Urinary bladder (tissue), 4 donors: ENCODE data around the gene EID1. TPM values are rescaled to one million over a fixed set of nuclear protein-coding genes. Genes with fewer than 3 reads are reported as not detected.
A peak's percentile ranks its signal among the peaks of the same experiment; 100 is the strongest.

ENCODE experiments used
- DNase-seq: peaks from one replicate; pipeline ENCODE4 v3.0.0-alpha.2; 2015; ENCODE audit errors: extremely low spot score
- H3K27ac ChIP-seq: one replicate; pipeline ENCODE4 v1.5.1; 2013; ENCODE audit warnings: low read depth, mild to moderate bottlenecking, moderate library complexity
- H3K36me3 ChIP-seq: one replicate; pipeline ENCODE4 v1.6.1; 2013; ENCODE audit warnings: mild to moderate bottlenecking, moderate library complexity; ENCODE audit not compliant: insufficient read depth
- H3K4me1 ChIP-seq: one replicate; pipeline ENCODE4 v1.6.1; 2013; ENCODE audit warnings: mild to moderate bottlenecking, moderate library complexity; ENCODE audit not compliant: insufficient read depth
- H3K4me3 ChIP-seq: one replicate; pipeline ENCODE4 v1.5.1; 2013; ENCODE audit warnings: low read depth, low read length
- WGBS: extraction: QIAGEN DNeasy Blood & Tissue Kit; methylation state at CpG from one replicate; pipeline ENCODE4 v1.1.7; 2013; 5-methylcytosine and 5-hydroxymethylcytosine counted together
- polyA plus RNA-seq: library from polyadenylated mRNA; stranded (reverse); fragments of 200-250 nt; gene quantifications from one replicate; pipeline ENCODE4 v1.2.3, GENCODE V29; 2013
- total RNA-seq: library from RNA; depleted of rRNA; stranded (reverse); fragments of >200 nt; gene quantifications from one replicate; pipeline ENCODE4 v1.2.3, GENCODE V29; 2014
- donor health status: healthy with polysubstance abuse.
- donor health status: healthy.

The EID1 gene
- total and polyA plus RNA-seq, 2 donors, result 241 to 260 TPM

GRCh38 chr15:48883699-48884098 lies 5.8 kb downstream of the EID1 start:
- 81% methylated on average over 2 of the region's 2 CpGs for WGBS
- DNase-seq, result no peak
- H3K27ac ChIP-seq, result no peak overlapping the region
- no peaks in the 10 kb centered on the region for H3K36me3 ChIP-seq
- peaks cover 2% of the 10 kb centered on the region for H3K4me1 ChIP-seq
- no peak overlapping the region for H3K4me3 ChIP-seq

DNA sequence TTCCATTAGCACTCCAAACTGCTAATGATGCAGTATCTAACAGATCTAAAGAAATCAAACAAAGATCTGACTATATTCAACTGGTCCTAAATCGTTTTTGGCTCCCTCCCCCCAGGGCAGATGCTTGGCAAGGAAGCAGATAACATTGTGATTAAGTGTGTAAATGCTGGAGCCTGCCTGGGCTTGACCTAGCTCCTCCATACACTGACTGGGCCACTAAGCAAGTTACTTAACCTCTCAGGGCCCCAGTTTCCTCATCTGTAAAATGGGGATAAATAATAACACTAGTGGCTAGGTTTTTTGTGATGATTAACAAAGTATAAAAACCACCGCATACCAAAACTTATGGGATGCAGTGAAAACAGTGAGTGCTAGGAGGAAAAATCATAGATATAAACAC lies 9.2 kb downstream of the EID1 start:
- no peak overlapping the region for H3K27ac ChIP-seq
- WGBS, result 62% methylated on average over 2 of the region's 2 CpGs
- no peak overlapping the region for H3K4me3 ChIP-seq
- DNase-seq, result no peak
- peaks cover 3% of the 10 kb centered on the region for H3K4me1 ChIP-seq
- H3K36me3 ChIP-seq, result no peaks in the 10 kb centered on the region

GRCh38 chr15:48888191-48888590 lies 10.3 kb downstream of the EID1 start:
- Histone ChIP-seq H3K27ac (no peak overlapping the region), H3K4me3 (no peak overlapping the region), H3K4me1 (peaks cover 3% of the 10 kb centered on the region), H3K36me3 (no peaks in the 10 kb centered on the region)
- 93% methylated on average over 4 of the region's 4 CpGs for WGBS
- no peak for DNase-seq

GRCh38 chr15:48888836-48889235 lies 10.9 kb downstream of the EID1 start:
- no peak for DNase-seq
- H3K27ac ChIP-seq, result no peak overlapping the region
- WGBS, result 45% methylated on average over 1 of the region's 1 CpG
- H3K4me3 ChIP-seq, result no peak overlapping the region
- H3K4me1 ChIP-seq, result peaks cover 3% of the 10 kb centered on the region
- H3K36me3 ChIP-seq, result no peaks in the 10 kb centered on the region

DNA sequence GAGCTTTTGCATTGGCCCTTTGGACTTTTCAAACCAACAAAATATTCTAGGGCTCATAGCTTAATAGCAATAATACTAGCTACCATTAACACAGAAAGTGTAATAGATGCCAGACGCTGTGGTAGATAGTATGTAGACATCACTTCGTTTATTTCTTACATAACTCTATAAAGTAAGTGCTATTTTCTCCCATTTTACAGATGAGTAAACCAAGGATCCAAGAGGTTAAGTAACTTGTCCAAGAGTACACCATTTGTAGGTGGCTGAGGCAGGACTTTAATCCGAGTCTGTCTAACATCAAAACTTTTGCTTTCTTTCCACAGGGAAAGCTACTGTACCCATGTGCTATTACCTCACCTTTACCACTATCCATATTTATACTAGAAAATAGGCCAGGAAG lies 12.0 kb downstream of the EID1 start:
- 86% methylated on average over 3 of the region's 3 CpGs for WGBS
- H3K4me3 ChIP-seq, result no peak overlapping the region
- no peak for DNase-seq
- no peak overlapping the region for H3K27ac ChIP-seq
- no peaks in the 10 kb centered on the region for H3K36me3 ChIP-seq
- H3K4me1 ChIP-seq, result peaks cover 3% of the 10 kb centered on the region

- Histone ChIP-seq H3K4me1 (peaks cover 3% of the 10 kb centered on the region), H3K27ac (no peak overlapping the region), H3K4me3 (no peak overlapping the region), H3K36me3 (no peaks in the 10 kb centered on the region)
- DNase-seq, result no peak
- 62% methylated on average over 10 of the region's 10 CpGs for WGBS
Observed at GRCh38 chr15:48890375-48890972, 12.5 kb downstream of the EID1 start.

- no peak for DNase-seq
- Histone ChIP-seq H3K36me3 (no peaks in the 10 kb centered on the region), H3K27ac (no peak overlapping the region), H3K4me3 (no peak overlapping the region), H3K4me1 (peaks cover 3% of the 10 kb centered on the region)
- WGBS, result 63% methylated on average over 6 of the region's 6 CpGs
Observed at GRCh38 chr15:48891232-48891765, 13.4 kb downstream of the EID1 start.

DNA sequence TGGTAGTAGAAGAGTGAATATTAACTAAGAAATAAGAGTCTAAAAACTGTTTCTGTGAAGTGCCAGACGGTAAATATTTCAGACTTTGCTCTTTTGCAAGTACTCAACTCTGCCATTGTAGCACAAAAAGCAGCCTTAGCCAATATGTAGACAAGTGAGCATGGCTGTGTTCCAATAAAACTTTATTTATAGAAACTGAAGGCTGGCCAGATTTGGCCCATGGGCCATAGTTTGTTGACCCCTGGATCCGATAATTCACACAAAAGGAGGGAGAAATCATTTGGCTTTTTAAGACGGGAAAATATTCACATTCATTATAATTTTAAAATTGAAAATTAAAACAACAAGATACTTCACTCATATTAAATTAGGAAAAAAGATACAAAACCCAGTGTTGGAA lies 15.4 kb downstream of the EID1 start:
- Histone ChIP-seq H3K4me1 (peaks cover 4% of the 10 kb centered on the region), H3K27ac (no peak overlapping the region), H3K36me3 (no peaks in the 10 kb centered on the region), H3K4me3 (no peak overlapping the region)
- DNase-seq, result no peak
- 78% methylated on average over 3 of the region's 3 CpGs for WGBS

GRCh38 chr15:48896869-48897814 lies 19.2 kb downstream of the EID1 start:
- no peaks in the 10 kb centered on the region for H3K36me3 ChIP-seq
- H3K27ac ChIP-seq, result no peak overlapping the region
- peak; percentile 71 for DNase-seq
- H3K4me1 ChIP-seq, result peaks cover 1% of the 10 kb centered on the region
- no peak overlapping the region for H3K4me3 ChIP-seq
- 28% methylated on average over 13 of the region's 13 CpGs for WGBS

- Histone ChIP-seq H3K4me3 (no peak overlapping the region), H3K36me3 (no peaks in the 10 kb centered on the region), H3K27ac (no peak overlapping the region), H3K4me1 (peaks cover 1% of the 10 kb centered on the region)
- WGBS, result 72% methylated on average over 4 of the region's 4 CpGs
- no peak for DNase-seq
Observed at GRCh38 chr15:48898032-48898431, 20.1 kb downstream of the EID1 start.

- DNase-seq, result no peak
- H3K36me3 ChIP-seq, result no peaks in the 10 kb centered on the region
- no peak overlapping the region for H3K27ac ChIP-seq
- no peak overlapping the region for H3K4me3 ChIP-seq
- H3K4me1 ChIP-seq, result peaks cover 1% of the 10 kb centered on the region
- 64% methylated on average over 2 of the region's 2 CpGs for WGBS
Observed at GRCh38 chr15:48898446-48898845, 20.5 kb downstream of the EID1 start.

DNA sequence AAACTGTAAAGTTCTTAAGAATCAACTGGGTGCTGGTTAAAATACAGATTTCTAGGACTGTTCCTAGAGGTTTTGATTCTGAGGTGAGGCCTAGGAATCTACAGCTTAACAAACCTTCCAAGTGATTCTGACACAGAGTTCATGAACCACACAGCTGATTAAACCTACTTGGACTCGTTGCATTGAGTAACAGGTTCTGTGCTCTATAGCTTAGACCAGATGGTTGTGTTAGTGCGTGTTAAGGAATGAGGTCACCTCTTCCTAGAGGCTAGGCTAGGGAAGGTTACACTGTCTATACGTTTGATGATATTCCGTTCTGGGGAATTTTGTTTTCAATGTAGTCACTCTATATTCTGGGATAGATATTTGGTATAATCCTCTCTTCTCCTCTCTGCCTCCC lies 21.9 kb downstream of the EID1 start:
- H3K4me1 ChIP-seq, result peaks cover 1% of the 10 kb centered on the region
- no peaks in the 10 kb centered on the region for H3K36me3 ChIP-seq
- no peak for DNase-seq
- no peak overlapping the region for H3K27ac ChIP-seq
- WGBS, result 93% methylated on average over 4 of the region's 4 CpGs
- H3K4me3 ChIP-seq, result no peak overlapping the region

- no peak for DNase-seq
- Histone ChIP-seq H3K4me3 (no peak overlapping the region), H3K36me3 (no peaks in the 10 kb centered on the region), H3K27ac (no peak overlapping the region), H3K4me1 (no peaks in the 10 kb centered on the region)
- 96% methylated on average over 4 of the region's 4 CpGs for WGBS
Observed at GRCh38 chr15:48904758-48905157, 26.8 kb downstream of the EID1 start.

DNA sequence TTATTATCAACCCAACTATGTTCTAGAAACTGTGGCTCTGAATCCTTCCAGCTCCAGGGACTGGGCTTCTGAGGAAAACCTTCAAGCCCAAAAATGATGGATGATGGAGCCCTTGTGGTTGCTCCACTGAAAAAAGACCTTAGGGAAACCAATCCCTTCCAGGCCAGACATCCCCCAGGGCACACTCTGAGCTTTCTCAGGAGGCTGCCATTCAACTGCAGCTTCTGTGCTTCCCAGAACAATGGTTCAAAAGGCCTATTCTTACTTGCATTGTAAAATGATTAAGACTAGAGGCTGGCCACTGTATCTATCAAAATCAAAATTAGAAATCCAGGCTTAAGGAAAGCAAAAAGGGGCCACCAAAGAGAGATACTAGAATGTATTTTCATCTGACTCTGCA lies 27.3 kb downstream of the EID1 start:
- H3K27ac ChIP-seq, result no peak overlapping the region
- no peaks in the 10 kb centered on the region for H3K4me1 ChIP-seq
- DNase-seq, result no peak
- no peak overlapping the region for H3K4me3 ChIP-seq
- no peaks in the 10 kb centered on the region for H3K36me3 ChIP-seq
